ENCODE results near the gene RASA1.
A peak's percentile ranks its signal among the peaks of the same experiment; 100 is the strongest.
"Not testable (repeated sequence)": the region's sequence is repeated elsewhere in the genome, so short reads cannot be mapped to it uniquely, and the experiment has no call there.

RASA1 gene

GRCh38 chr5:87266914-87267573, 639 bp upstream of the RASA1 start:
- Histone ChIP-seq H3K9me3 (ENCODE audit: insufficient read depth, low read length, severe bottlenecking) (no peaks in the 10 kb centered on the region), H3K27me3 (ENCODE audit: insufficient read depth, low read length, poor library complexity) (peaks cover 5% of the 10 kb centered on the region), H3K79me2 (ENCODE audit: insufficient read depth, low read length) (peaks cover 44% of the 10 kb centered on the region), H3K9ac (ENCODE audit: low read depth, low read length) (peak overlapping the region; percentile 95), H3K27ac (ENCODE audit: low read length) (peak overlapping the region; percentile 89), H4K20me1 (ENCODE audit: insufficient read depth, low read length) (no peaks in the 10 kb centered on the region), H3K4me2 (ENCODE audit: insufficient read depth, low read length) (peak overlapping the region; percentile 81), H2AFZ (ENCODE audit: low read depth, low read length) (peak overlapping the region; percentile 94), H3K36me3 (ENCODE audit: insufficient read depth, low read length) (no peaks in the 10 kb centered on the region), H3K4me1 (ENCODE audit: insufficient read depth, low read length) (peaks cover 36% of the 10 kb centered on the region), H3K4me3 (ENCODE audit: low read depth in 1 of 2, low read length in 2 of 2) (peak overlapping the region; percentile 70 to 91)
- TF ChIP-seq EZH2 (IDR thresholded peaks at IDR 0.05; ENCODE audit: borderline replicate concordance, low read depth, low read length, severe bottlenecking): no peak
- TF ChIP-seq, protein P1, sequence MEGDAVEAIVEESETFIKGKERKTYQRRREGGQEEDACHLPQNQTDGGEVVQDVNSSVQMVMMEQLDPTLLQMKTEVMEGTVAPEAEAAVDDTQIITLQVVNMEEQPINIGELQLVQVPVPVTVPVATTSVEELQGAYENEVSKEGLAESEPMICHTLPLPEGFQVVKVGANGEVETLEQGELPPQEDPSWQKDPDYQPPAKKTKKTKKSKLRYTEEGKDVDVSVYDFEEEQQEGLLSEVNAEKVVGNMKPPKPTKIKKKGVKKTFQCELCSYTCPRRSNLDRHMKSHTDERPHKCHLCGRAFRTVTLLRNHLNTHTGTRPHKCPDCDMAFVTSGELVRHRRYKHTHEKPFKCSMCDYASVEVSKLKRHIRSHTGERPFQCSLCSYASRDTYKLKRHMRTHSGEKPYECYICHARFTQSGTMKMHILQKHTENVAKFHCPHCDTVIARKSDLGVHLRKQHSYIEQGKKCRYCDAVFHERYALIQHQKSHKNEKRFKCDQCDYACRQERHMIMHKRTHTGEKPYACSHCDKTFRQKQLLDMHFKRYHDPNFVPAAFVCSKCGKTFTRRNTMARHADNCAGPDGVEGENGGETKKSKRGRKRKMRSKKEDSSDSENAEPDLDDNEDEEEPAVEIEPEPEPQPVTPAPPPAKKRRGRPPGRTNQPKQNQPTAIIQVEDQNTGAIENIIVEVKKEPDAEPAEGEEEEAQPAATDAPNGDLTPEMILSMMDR (IDR thresholded peaks at IDR 0.05; ENCODE audit: borderline replicate concordance, extremely low read depth, low read length, poor library complexity, severe bottlenecking): no peak
- ATAC-seq (ENCODE audit: insufficient read depth, low read depth) (no peak), DNase-seq (no peak)

GRCh38 chr5:87268126-87268969, 665 bp downstream of the RASA1 start:
- Histone ChIP-seq H3K4me1 (ENCODE audit: insufficient read depth, low read length) (peaks cover 43% of the 10 kb centered on the region), H3K4me3 (ENCODE audit: low read depth in 1 of 2, low read length in 2 of 2) (peak overlapping the region; percentile 70 to 91), H3K9ac (ENCODE audit: low read depth, low read length) (peak overlapping the region; percentile 95), H3K27ac (ENCODE audit: low read length) (peak overlapping the region; percentile 89), H3K27me3 (ENCODE audit: insufficient read depth, low read length, poor library complexity) (peaks cover 5% of the 10 kb centered on the region), H4K20me1 (ENCODE audit: insufficient read depth, low read length) (no peaks in the 10 kb centered on the region), H3K36me3 (ENCODE audit: insufficient read depth, low read length) (no peaks in the 10 kb centered on the region), H3K9me3 (ENCODE audit: insufficient read depth, low read length, severe bottlenecking) (no peaks in the 10 kb centered on the region), H3K4me2 (ENCODE audit: insufficient read depth, low read length) (peak overlapping the region; percentile 81), H3K79me2 (ENCODE audit: insufficient read depth, low read length) (peaks cover 56% of the 10 kb centered on the region), H2AFZ (ENCODE audit: low read depth, low read length) (peak overlapping the region; percentile 94)
- TF ChIP-seq, protein P1 (IDR thresholded peaks at IDR 0.05; ENCODE audit: borderline replicate concordance, extremely low read depth, low read length, poor library complexity, severe bottlenecking): no peak
- no peak for TF ChIP-seq EZH2 (IDR thresholded peaks at IDR 0.05; ENCODE audit: borderline replicate concordance, low read depth, low read length, severe bottlenecking)
- ATAC-seq (ENCODE audit: insufficient read depth, low read depth): peak; percentile 70
- DNase-seq: peak; percentile 82

DNA sequence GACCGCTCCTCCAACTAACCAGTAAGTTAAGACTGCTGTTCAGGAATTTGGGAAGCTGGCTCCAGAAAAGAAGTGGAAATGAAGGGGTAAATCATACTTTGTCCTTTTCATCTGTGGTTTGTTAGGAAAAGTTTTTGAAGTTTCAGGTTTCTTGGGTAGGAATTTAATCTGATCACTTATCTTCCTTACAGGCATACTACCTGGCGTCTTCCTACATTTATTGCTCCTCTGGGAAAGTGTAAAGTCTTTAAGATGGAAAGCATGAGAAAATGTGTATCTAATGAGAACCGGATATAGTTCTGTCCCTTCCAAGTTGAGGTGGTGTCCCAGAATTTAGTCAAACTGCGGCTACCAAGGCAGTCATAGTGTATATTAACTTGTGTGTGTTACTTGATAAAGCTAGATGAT, 1.3 kb downstream of the RASA1 start:
- H3K9me3 ChIP-seq (ENCODE audit: insufficient read depth, low read length, severe bottlenecking): no peaks in the 10 kb centered on the region
- ATAC-seq (ENCODE audit: insufficient read depth, low read depth) (no peak), DNase-seq (no peak)
- peaks cover 43% of the 10 kb centered on the region for H3K4me1 ChIP-seq (ENCODE audit: insufficient read depth, low read length)
- H3K79me2 ChIP-seq (ENCODE audit: insufficient read depth, low read length): peaks cover 61% of the 10 kb centered on the region
- H3K4me3 ChIP-seq (ENCODE audit: low read depth in 1 of 2, low read length in 2 of 2): peak overlapping the region; percentile 70 to 91
- peak overlapping the region; percentile 95 for H3K9ac ChIP-seq (ENCODE audit: low read depth, low read length)
- no peak for TF ChIP-seq EZH2 (IDR thresholded peaks at IDR 0.05; ENCODE audit: borderline replicate concordance, low read depth, low read length, severe bottlenecking)
- TF ChIP-seq, protein P1 (IDR thresholded peaks at IDR 0.05; ENCODE audit: borderline replicate concordance, extremely low read depth, low read length, poor library complexity, severe bottlenecking): no peak
- peak overlapping the region; percentile 94; the same call in 1 of the 2 replicates for H2AFZ ChIP-seq (ENCODE audit: low read depth, low read length)
- H3K36me3 ChIP-seq (ENCODE audit: insufficient read depth, low read length): no peaks in the 10 kb centered on the region
- H3K27me3 ChIP-seq (ENCODE audit: insufficient read depth, low read length, poor library complexity): no peaks in the 10 kb centered on the region
- H3K27ac ChIP-seq (ENCODE audit: low read length): peak overlapping the region; percentile 89
- H3K4me2 ChIP-seq (ENCODE audit: insufficient read depth, low read length): peak overlapping the region; percentile 81
- H4K20me1 ChIP-seq (ENCODE audit: insufficient read depth, low read length): no peaks in the 10 kb centered on the region

DNA sequence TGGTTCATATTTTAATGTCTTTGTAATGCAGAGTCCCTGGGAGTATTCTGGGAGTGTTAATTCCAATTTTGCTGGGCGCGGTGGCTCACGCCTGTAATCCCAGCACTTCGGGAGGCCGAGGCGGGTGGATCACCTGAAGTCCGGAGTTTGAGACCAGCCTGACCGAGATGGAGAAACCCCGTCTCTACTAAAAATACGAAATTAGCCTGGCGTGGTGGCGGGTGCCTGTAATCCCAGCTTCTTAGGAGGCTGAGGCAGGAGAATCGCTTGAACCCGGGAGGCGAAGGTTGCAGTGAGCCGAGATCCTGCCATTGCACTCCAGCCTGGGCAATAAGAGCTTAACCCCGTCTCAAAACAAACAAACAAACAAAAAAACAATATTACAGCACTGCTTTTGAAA, 3.2 kb downstream of the RASA1 start:
- H3K4me3 ChIP-seq (ENCODE audit: low read depth in 1 of 2, low read length in 2 of 2); H3K9me3 ChIP-seq (ENCODE audit: insufficient read depth, low read length, severe bottlenecking); H3K9ac ChIP-seq (ENCODE audit: low read depth, low read length); H2AFZ ChIP-seq (ENCODE audit: low read depth, low read length); H4K20me1 ChIP-seq (ENCODE audit: insufficient read depth, low read length); H3K27ac ChIP-seq (ENCODE audit: low read length); ATAC-seq (ENCODE audit: insufficient read depth, low read depth); DNase-seq; H3K36me3 ChIP-seq (ENCODE audit: insufficient read depth, low read length); H3K27me3 ChIP-seq (ENCODE audit: insufficient read depth, low read length, poor library complexity): not testable (repeated sequence)
- peak overlapping the region; percentile 38; the same call in 1 of the 2 replicates for H3K4me2 ChIP-seq (ENCODE audit: insufficient read depth, low read length)
- peaks cover 43% of the 10 kb centered on the region for H3K4me1 ChIP-seq (ENCODE audit: insufficient read depth, low read length)
- H3K79me2 ChIP-seq (ENCODE audit: insufficient read depth, low read length): peaks cover 80% of the 10 kb centered on the region
